Gastrocnemius medialis (tissue), 4 donors: ENCODE data around the gene TSPAN12.

Experiments
- CTCF ChIP-seq, 5 experiments: fragments of 450-650 bp in 3 of 5; fragments of 200-600 bp in 2 of 5; sonication (generic) in 2 of 5; IDR thresholded peaks in 4 of 5; conservative IDR thresholded peaks in 1 of 5; 1 replicate in 4 of 5; 2 replicates in 1 of 5; pipeline ENCODE4 v1.5.1; 2016 to 2019; ENCODE audit warnings: antibody characterized with exemption in 5 of 5, mild to moderate bottlenecking in 3 of 5, moderate library complexity in 3 of 5
- POLR2A ChIP-seq, 2 donors: fragments of 450-650 bp; IDR thresholded peaks; one replicate each; pipeline ENCODE4 v1.6.1; 2017; ENCODE audit warnings: antibody characterized with exemption in 2 of 2, mild to moderate bottlenecking in 2 of 2, moderate library complexity in 2 of 2

- TF ChIP-seq CTCF (IDR thresholded peaks at IDR 0.05 in 4 of 5, conservative IDR thresholded peaks at IDR 0.05 in 1 of 5) (no peak), POLR2A (IDR thresholded peaks at IDR 0.05) (no peak)
Observed at GRCh38 chr7:120807390-120807789, 50.6 kb downstream of the TSPAN12 start.
